HCT116 (cell line): ENCODE measurements around the gene SMYD4. TPM values are rescaled to one million over a fixed set of nuclear protein-coding genes. Genes with fewer than 3 reads are reported as not detected.

ENCODE experiments used
- ATAC-seq: fragments of 200-7000 bp; cut with Tn5 transposase; 2 replicates; pipeline ENCODE4 v1.9.1; 2020; ENCODE audit warnings: mild to moderate bottlenecking, moderate library complexity
- BruUV-seq: library from RNA; stranded (reverse); fragments of 400-500 nt; replicated peaks from 2 replicates; lab custom pipeline; 2021; lab: Mats Ljungman, UMichigan
- CTCF ChIA-PET: fragments of 300-600 bp; sonication (Branson Sonifier 250); formaldehyde crosslinking; loops from one replicate; lab custom pipeline; 2021; ENCODE audit warnings: antibody characterized with exemption; lab: Charles Lee
- POLR2A ChIA-PET: fragments of 300-600, 350-600 bp; sonication (Branson Sonifier 250); formaldehyde crosslinking; loops from one replicate; lab custom pipeline; 2021; ENCODE audit warnings: antibody characterized with exemption; lab: Charles Lee
- RAD21 ChIA-PET, 2 experiments: fragments of 300-600 bp; sonication (Branson Sonifier 250); formaldehyde crosslinking; loops; one replicate each; lab custom pipeline; 2023; ENCODE audit warnings: low total read pairs in 2 of 2; ENCODE audit not compliant: uncharacterized antibody in 2 of 2, unreplicated experiment in 2 of 2, low non-redundant PET in 1 of 2; lab: Charles Lee
- DNase-seq: peaks from one replicate; pipeline ENCODE4 v3.0.0-alpha.2; 2010; ENCODE audit warnings: low read depth, low spot score
- H2AFZ ChIP-seq: fragments of 200-600 bp; shearing (Covaris generic), sonication (generic); 2 replicates; pipeline ENCODE4 v1.6.1; 2017; ENCODE audit warnings: low read depth, mixed run types, mixed read lengths, antibody characterized with exemption, low read length; ENCODE audit not compliant: poor library complexity, severe bottlenecking
- H3K27ac ChIP-seq: 2 replicates; pipeline ENCODE4 v1.5.1; 2012; ENCODE audit warnings: low read depth, low read length
- H3K27me3 ChIP-seq: fragments of 200-600 bp; sonication (generic); 2 replicates; pipeline ENCODE4 v1.6.1; 2016; ENCODE audit warnings: mixed run types, low read length, mixed read lengths; ENCODE audit not compliant: insufficient read depth
- H3K36me3 ChIP-seq, 2 experiments: fragments of 200-500 bp in 1 of 2; fragments of 200-600 bp in 1 of 2; sonication (Bioruptor generic) in 1 of 2; sonication (generic) in 1 of 2; 2 replicates each; pipeline versions ENCODE4 v1.5.1 to v1.6.1; 2014 to 2016; ENCODE audit warnings: low read length in 2 of 2, inconsistent platforms in 1 of 2, mixed read lengths in 1 of 2, mixed run types in 1 of 2; ENCODE audit not compliant: insufficient read depth in 2 of 2, control insufficient read depth in 1 of 2
- H3K4me1 ChIP-seq, 2 experiments: fragments of 200-600 bp in 1 of 2; sonication (generic) in 1 of 2; 2 replicates each; pipeline versions ENCODE4 v1.5.1 to v1.6.1; 2012 to 2017; ENCODE audit warnings: low read length in 2 of 2, inconsistent platforms in 1 of 2, mild to moderate bottlenecking in 1 of 2, mixed read lengths in 1 of 2, mixed run types in 1 of 2, moderate library complexity in 1 of 2; ENCODE audit not compliant: insufficient read depth in 2 of 2, control insufficient read depth in 1 of 2
- H3K4me2 ChIP-seq: fragments of 200-600 bp; sonication (generic); 2 replicates; pipeline ENCODE4 v1.6.1; 2017; ENCODE audit warnings: mixed run types, low read length, mixed read lengths
- H3K4me3 ChIP-seq, 2 experiments: fragments of 200-600 bp in 1 of 2; sonication (generic) in 1 of 2; replicated peaks in 1 of 2; 2 replicates each; pipeline ENCODE4 v1.5.1; 2011 to 2016; ENCODE audit warnings: low read length in 2 of 2, control low read depth in 1 of 2, low read depth in 1 of 2, mild to moderate bottlenecking in 1 of 2, mixed read lengths in 1 of 2, mixed run types in 1 of 2
- H3K79me2 ChIP-seq: fragments of 200-600 bp; sonication (generic); 2 replicates; pipeline ENCODE4 v1.6.1; 2017; ENCODE audit warnings: mild to moderate bottlenecking, mixed run types, low read length, moderate library complexity, mixed read lengths; ENCODE audit not compliant: insufficient read depth
- H3K9ac ChIP-seq: fragments of 200-600 bp; sonication (generic); 2 replicates; pipeline ENCODE4 v1.6.1; 2016; ENCODE audit warnings: low read length, mixed read lengths
- H3K9me2 ChIP-seq: fragments of 200-600 bp; sonication (generic), shearing (Covaris generic); 2 replicates; pipeline ENCODE4 v1.6.1; 2017; ENCODE audit warnings: mixed run types, mild to moderate bottlenecking, moderate library complexity; ENCODE audit not compliant: insufficient read depth
- H3K9me3 ChIP-seq, 2 experiments: fragments of 200-500 bp in 1 of 2; fragments of 200-600 bp in 1 of 2; sonication (Bioruptor generic) in 1 of 2; sonication (generic) in 1 of 2; 2 replicates each; pipeline ENCODE4 v1.6.1; 2014 to 2017; ENCODE audit warnings: low read length in 2 of 2, mixed read lengths in 2 of 2, inconsistent platforms in 1 of 2, low read depth in 1 of 2, mild to moderate bottlenecking in 1 of 2, mixed run types in 1 of 2, moderate library complexity in 1 of 2; ENCODE audit not compliant: control insufficient read depth in 1 of 2, insufficient read depth in 1 of 2
- H4K20me1 ChIP-seq: fragments of 200-600 bp; sonication (generic), shearing (Covaris generic); 2 replicates; pipeline ENCODE4 v1.6.1; 2017; ENCODE audit warnings: mixed run types, mild to moderate bottlenecking, moderate library complexity; ENCODE audit not compliant: insufficient read depth
- ATF3 ChIP-seq: IDR thresholded peaks from 2 replicates; pipeline ENCODE4 v1.6.1; 2012
- CEBPB ChIP-seq: IDR thresholded peaks from 2 replicates; pipeline ENCODE4 v1.6.1; 2012; ENCODE audit warnings: low read depth
- CTCF ChIP-seq, 3 experiments: fragments of 200-600 bp in 1 of 3; sonication (generic) in 1 of 3; IDR thresholded peaks in 2 of 3; conservative IDR thresholded peaks in 1 of 3; 2 replicates each; pipeline ENCODE4 v1.5.1; 2012 to 2017; ENCODE audit warnings: low read depth in 2 of 3, low read length in 2 of 3, antibody characterized with exemption in 1 of 3, borderline replicate concordance in 1 of 3, control low read depth in 1 of 3, mild to moderate bottlenecking in 1 of 3, mixed read lengths in 1 of 3, mixed run types in 1 of 3, moderate library complexity in 1 of 3; ENCODE audit not compliant: insufficient read depth in 1 of 3
- EGR1 ChIP-seq: IDR thresholded peaks from 2 replicates; pipeline ENCODE4 v1.6.1; 2012; ENCODE audit warnings: low read depth
- EZH2 ChIP-seq: fragments of 200-600 bp; sonication (generic); IDR thresholded peaks from 2 replicates; pipeline ENCODE4 v1.6.1; 2017; ENCODE audit warnings: antibody characterized with exemption, mixed run types
- FOSL1 ChIP-seq: IDR thresholded peaks from 2 replicates; pipeline ENCODE4 v1.6.1; 2012; ENCODE audit warnings: low read depth
- JUND ChIP-seq: IDR thresholded peaks from 2 replicates; pipeline ENCODE4 v1.6.1; 2012
- MAX ChIP-seq: IDR thresholded peaks from 2 replicates; pipeline ENCODE4 v1.6.1; 2012
- POLR2A ChIP-seq: IDR thresholded peaks from 2 replicates; pipeline ENCODE4 v1.7.0; 2011; ENCODE audit warnings: borderline replicate concordance; ENCODE audit not compliant: insufficient read depth, insufficient read length; ENCODE audit errors: extremely low read depth
- RAD21 ChIP-seq: IDR thresholded peaks from 2 replicates; pipeline ENCODE4 v1.6.1; 2012; ENCODE audit warnings: low read depth, mild to moderate bottlenecking
- REST ChIP-seq: IDR thresholded peaks from 2 replicates; pipeline ENCODE4 v1.6.1; 2012; ENCODE audit warnings: low read depth
- SIN3A ChIP-seq: IDR thresholded peaks from 2 replicates; pipeline ENCODE4 v1.6.1; 2012; ENCODE audit warnings: low read depth
- SP1 ChIP-seq: IDR thresholded peaks from 2 replicates; pipeline ENCODE4 v1.6.1; 2012; ENCODE audit warnings: low read depth
- SRF ChIP-seq: IDR thresholded peaks from 2 replicates; pipeline ENCODE4 v1.6.1; 2012; ENCODE audit warnings: low read depth
- YY1 ChIP-seq: IDR thresholded peaks from 2 replicates; pipeline ENCODE4 v1.6.1; 2011; ENCODE audit warnings: low read length, low read depth, moderate library complexity, mild to moderate bottlenecking; ENCODE audit not compliant: insufficient replicate concordance; ENCODE audit errors: extremely low read depth
- ZBTB33 ChIP-seq: IDR thresholded peaks from 2 replicates; pipeline ENCODE4 v1.6.1; 2011; ENCODE audit warnings: mild to moderate bottlenecking, low read length, moderate library complexity; ENCODE audit not compliant: insufficient replicate concordance; ENCODE audit errors: extremely low read depth
- ZNF274 ChIP-seq: fragments of 200-500 bp; sonication (Bioruptor generic); IDR thresholded peaks from 2 replicates; pipeline ENCODE4 v1.6.1; 2014; ENCODE audit warnings: mild to moderate bottlenecking, low read depth, low read length, inconsistent platforms
- intact Hi-C: fragments of 100-400 bp; cut with micrococcal nuclease; formaldehyde crosslinking; loops from 2 replicates; pipeline ENCODE4 v1.10.0; 2022
- total RNA-seq: library from RNA; stranded (reverse); gene quantifications from one replicate; pipeline ENCODE4 v1.2.1, GENCODE V29; 2021; ENCODE audit not compliant: unreplicated experiment

The SMYD4 gene
- total RNA-seq, 1 experiment from 2014 or later: 16.9 TPM

GRCh38 chr17:1730326-1731193, 99.1 kb downstream of the SMYD4 start (continued):
- no peak for TF ChIP-seq FOSL1
- TF ChIP-seq, all 23 proteins: peak for 0

- intact Hi-C loops: no loop called here
- H3K9me2 ChIP-seq: no peaks in the 10 kb centered on the region
- H3K79me2 ChIP-seq: peaks cover 3% of the 10 kb centered on the region; the same call in 1 of the 2 replicates
- no peaks in the 10 kb centered on the region for H3K27me3 ChIP-seq
- CTCF ChIA-PET: interaction anchor here (1.2 kb wide), 1 partner anchor 9 kb away, joined by 6 read pairs; no protein-coding TSS in a partner anchor
- RAD21 ChIA-PET: no interaction called here
- no peaks in the 10 kb centered on the region for H3K36me3 ChIP-seq
- no peak for ATAC-seq
- H3K9ac ChIP-seq: no peak overlapping the region
- H3K4me3 ChIP-seq: no peak overlapping the region
- no peaks in the 10 kb centered on the region for H3K9me3 ChIP-seq
- DNase-seq: no peak
- H2AFZ ChIP-seq: no peak overlapping the region
- no TSS peak for BruUV-seq
- no peak overlapping the region for H3K4me2 ChIP-seq
- POLR2A ChIA-PET: interaction anchor here (1.7 kb wide), 1 partner anchor 14 kb away, joined by 4 read pairs; no protein-coding TSS in a partner anchor
- H3K4me1 ChIP-seq: peaks cover 5 to 18% of the 10 kb centered on the region in 2 experiments; a peak in 3 of 4 replicates
- H4K20me1 ChIP-seq: no peaks in the 10 kb centered on the region
- no peak overlapping the region for H3K27ac ChIP-seq
- no peak for TF ChIP-seq EZH2
- TF ChIP-seq SRF: no peak
- no peak for TF ChIP-seq MAX
- TF ChIP-seq REST: no peak
- no peak for TF ChIP-seq CTCF (IDR thresholded peaks at IDR 0.05 in 2 of 3, conservative IDR thresholded peaks at IDR 0.05 in 1 of 3; ENCODE audit: borderline replicate concordance in 1 of 3, insufficient read depth in 1 of 3, low read depth in 2 of 3, low read length in 2 of 3)
- no peak for TF ChIP-seq EGR1
- no peak for TF ChIP-seq RAD21
- TF ChIP-seq CEBPB: no peak
- no peak for TF ChIP-seq ZBTB33
- no peak for TF ChIP-seq ATF3
- no peak for TF ChIP-seq FOSL1
- TF ChIP-seq SIN3A: no peak
- TF ChIP-seq JUND: no peak
- no peak for TF ChIP-seq YY1
- TF ChIP-seq SP1: no peak
- no peak for TF ChIP-seq ZNF274
- no peak for TF ChIP-seq POLR2A
These were observed 99.8 kb downstream of the SMYD4 start for GRCh38 chr17:1729966-1730325.
